Activated CD4-positive, CD25-positive, alpha-beta regulatory T cell treated with anti-CD3 and anti-CD28 coated beads, Interleukin-2, amount 50 U/mL, for 72 hours (primary cell): ENCODE data around the gene GAS5.
"Not testable (repeated sequence)": the region's sequence is repeated elsewhere in the genome, so short reads cannot be mapped to it uniquely, and the experiment has no call there.

Experiments used
- DNase-seq: peaks from one replicate; pipeline ENCODE4 v3.0.0; 2021

The GAS5 gene

DNA sequence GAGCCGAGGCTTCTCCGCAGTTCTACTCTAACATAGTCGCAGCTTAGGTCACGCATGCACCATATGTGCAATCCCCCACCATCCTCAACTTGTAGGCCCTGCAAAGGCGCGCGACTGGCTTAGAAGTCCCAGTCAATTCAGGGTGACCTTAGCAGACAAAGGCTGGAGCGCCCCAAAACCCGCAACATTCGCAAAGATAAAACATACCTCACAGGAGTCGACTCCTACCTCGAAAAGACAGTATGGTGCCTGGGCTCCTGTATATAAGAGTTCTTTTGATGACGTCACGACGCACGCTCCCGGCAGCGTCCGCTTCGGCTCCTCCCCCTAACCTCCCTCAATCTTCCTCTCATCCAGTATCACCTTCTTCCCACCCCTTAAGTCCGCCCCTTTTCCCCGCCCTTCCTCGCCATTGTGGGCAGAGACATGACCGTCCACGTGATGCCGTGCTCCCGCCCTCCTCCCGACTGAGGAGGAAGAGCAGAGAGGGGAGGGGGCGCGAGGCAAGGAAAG, at the start of gene GAS5:
TSS of gene GAS5 (minus strand) at position 237 of the 513 bp plus-strand sequence.
- peak; percentile 97 for DNase-seq

DNA sequence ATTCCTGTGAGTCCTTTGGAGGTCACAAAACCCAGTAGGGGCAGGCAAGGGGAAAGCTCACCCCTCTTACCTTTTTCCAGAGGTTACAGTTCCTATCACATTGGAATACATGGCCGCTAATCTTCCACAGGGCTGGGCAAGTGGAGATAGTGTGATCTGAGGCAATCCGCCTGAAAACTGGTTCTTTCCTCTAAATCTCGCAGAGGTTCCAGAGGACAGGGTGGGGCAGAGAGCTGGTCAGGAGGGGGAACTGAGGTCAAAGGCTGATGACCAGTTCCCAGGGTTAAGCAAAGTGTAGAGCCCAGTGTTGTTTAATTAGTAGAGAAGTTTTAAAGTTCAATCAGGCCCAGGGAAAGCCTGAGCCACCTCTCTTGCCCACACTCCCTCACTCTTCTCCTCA, 49.4 kb upstream of the GAS5 start, which contains the start of gene SERPINC1:
TSS of gene SERPINC1 (minus strand) at position 179 of the 400 bp plus-strand sequence. CDS start at position 111, 68 bp downstream.
- no peak for DNase-seq

DNA sequence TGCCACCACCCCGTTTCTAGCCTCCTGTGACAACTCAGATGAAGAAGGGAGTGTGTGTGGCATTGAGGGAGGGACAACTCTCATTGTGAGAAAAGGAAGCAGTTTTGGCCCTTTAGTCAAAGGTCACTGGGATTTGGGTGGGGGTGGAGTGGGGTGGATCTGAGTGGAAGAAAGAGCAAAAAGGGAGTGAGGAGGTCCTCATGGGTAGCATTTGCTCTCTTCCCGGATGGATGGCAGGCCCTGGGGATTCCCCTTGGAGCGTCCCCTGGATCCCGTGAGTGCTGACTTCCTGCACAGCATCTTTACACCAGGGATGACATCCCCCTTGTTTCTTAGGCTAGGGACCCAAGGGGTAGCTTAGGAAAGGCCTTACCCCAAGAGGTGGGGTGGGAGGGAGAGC, 48.9 kb upstream of the GAS5 start:
- no peak for DNase-seq

DNA sequence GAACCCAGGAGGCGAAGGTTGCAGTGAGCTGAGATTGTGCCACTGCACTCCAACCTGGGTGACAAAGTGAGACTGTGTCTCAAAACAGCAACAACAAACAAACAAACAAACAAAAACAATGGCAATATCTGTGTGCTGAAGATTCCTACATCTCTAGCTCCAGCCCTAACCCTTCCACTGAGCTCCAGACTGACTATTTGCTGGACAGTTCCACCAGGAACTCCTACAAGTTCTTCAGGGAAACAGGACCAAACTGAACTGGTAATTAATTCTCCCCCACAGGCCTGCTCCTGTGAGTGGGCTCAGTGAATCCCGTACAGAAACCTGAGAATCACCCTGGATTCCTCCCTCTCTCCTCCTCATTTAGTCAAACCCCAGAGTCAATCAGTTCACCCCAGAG, 47.8 kb upstream of the GAS5 start:
- DNase-seq, result no peak

DNA sequence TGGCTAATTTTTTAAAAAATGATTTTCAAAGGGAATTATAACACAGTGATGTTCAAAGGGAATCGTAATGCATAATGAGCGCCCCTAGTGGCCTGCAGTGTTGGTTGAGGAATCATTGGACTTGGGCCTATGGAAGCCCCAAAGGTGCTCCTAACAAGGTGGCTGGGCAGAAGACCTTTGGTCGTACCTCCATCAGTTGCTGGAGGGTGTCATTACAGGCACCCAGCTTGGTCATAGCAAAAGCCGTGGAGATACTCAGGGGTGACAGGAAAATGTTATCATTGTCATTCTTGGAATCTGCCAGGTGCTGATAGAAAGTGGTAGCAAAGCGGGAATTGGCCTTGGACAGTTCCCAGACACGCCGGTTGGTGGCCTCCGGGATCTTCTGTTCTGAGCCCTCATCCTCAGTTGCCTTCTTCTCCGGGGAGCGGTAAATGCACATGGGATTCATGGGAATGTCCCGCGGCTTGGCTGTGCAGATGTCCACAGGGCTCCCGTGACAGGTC, 46.6 kb upstream of the GAS5 start:
- no peak for DNase-seq

DNA sequence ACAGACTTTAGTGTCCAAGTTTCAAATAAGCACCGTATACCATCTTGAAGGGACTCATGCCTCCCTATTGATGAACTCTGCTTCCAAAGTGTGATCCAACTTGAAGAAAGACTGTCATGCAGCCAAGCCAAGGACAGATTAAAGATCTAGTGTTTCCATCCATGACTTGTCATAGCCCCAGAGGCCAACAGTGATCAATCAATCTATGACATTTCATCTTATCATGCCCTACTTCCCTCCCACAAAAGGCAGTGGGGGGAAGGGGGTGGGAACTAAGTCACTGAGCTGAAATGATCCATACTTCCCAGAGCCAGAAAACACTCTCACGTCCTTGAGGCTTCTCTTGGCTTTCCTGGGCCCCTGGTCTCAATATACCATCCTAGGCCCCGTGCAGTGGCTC, 45.3 kb upstream of the GAS5 start:
- no peak for DNase-seq

DNA sequence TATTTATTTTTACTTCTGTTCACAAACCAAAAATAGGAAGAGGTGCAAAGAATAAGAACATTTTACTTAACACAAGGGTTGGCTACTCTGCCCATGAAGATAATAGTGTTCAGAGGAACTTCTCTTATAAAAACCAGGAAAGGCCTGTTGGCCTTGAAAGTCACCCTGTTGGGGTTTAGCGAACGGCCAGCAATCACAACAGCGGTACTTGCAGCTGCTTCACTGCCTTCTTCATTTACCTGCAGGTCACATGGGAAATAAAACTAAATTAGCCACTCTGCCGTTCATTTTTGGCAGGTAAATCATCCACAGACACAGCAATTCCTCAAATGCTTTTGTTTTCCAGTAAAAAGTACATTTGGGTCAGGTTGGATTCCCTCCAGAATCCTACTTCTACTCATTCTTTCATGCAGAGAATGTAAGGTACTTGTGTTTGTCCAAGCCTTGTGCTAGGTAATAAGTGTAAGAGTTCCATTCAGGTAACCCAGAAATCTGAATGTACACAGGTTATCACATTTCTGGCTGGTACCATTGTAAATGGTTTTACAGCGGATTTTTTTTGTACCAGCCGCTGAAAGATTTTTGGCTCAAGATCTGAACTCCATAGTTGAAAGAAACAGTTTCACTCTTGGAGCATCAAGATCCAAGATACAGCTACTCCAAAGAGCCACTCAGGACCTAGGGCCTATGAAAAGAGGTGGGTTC, 36.2 kb upstream of the GAS5 start:
- no peak for DNase-seq

DNA sequence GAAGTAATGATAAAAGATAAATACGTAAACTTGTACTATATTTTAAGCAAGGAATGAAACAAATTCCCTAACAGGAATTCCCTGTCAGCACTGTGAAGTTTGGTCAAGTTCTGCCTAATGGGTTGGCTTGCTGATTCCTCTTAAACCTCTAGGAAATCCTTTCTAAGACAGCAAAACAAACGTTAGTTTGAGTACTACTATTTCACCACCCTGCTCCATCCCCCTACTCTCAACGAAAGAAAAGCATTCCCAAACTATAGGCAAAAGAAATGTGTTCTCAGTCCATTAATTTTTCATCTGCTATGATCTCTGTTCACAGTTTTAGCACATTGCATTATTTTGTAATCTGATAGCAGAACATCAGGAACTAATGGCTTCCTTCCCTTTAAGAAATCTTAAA, 33.2 kb upstream of the GAS5 start:
- DNase-seq, result no peak

DNA sequence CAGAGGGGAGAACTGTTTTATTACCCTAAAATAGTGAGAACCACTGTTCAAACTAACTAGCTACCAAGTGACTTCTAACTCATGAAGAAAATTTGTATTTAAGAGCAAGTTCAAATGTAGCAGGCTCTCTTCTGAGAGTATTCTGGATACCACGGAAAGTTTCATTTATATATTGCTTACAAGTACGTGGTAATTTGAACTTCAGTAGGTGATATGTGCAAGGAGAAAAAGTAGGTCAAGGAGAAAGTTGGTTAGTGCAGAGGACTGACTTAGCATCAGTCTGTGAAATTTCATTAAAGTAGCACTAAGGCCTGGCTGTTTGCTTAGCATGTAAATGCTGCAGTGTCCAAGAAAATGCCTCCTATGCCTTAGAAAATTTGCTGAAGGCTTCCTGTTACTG, 32.6 kb upstream of the GAS5 start:
- DNase-seq, result no peak

DNA sequence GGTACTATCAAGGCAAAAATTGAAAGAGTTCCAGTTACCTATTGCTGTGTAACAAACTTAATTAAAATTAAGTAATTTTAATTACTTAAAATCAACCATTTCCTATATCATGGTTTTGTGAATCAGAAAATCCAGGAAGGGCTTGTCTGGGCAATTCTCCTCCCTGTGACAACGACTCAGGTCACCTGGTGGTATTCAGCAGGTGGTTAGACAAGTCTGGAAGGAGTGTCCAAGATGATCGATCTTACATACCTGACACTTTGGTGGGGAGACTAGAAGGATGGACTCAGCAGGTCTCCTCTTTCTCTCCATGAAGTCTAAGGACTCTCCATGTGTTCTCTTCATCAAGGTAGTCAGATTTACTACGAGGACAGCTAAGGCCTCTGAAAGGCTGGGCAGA, 26.4 kb upstream of the GAS5 start:
- DNase-seq, result no peak

DNA sequence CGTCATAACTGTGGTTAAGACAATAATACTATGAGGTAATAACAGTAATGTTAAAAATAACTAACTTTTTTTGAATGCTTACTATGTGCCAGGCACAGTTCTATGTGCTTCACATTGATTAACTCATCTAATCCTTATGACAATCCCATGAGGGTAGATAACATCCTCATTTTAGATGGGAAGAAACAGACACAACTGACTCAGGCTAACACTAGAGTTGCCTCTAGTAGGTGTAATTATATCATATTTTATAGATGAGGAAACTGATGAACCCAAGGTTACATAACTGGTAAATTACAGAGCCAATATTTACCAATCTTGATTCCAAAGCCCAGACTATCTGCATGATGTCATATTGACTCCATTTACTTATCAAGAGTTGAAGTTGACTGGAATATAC, 25.8 kb upstream of the GAS5 start:
- no peak for DNase-seq

DNA sequence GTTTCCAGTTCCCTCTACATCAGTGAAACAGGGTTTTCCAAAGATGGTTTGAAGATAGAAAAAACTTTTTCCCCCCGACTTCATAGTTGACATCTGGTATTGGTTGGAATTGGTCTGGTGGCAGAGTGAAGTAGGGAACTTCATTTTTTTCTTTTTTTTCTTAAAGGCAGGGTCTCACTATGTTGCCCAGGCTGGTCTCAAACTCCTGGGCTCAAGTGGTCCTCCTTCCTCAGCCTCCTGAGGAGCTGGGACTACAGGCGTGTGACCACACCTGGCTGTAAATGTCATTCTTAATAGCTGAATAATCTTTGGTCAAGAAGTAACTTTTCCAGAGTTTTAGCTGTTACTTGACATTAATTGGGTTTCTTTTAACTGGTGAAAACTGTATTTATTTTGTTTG, 22.1 kb upstream of the GAS5 start:
- no peak for DNase-seq

DNA sequence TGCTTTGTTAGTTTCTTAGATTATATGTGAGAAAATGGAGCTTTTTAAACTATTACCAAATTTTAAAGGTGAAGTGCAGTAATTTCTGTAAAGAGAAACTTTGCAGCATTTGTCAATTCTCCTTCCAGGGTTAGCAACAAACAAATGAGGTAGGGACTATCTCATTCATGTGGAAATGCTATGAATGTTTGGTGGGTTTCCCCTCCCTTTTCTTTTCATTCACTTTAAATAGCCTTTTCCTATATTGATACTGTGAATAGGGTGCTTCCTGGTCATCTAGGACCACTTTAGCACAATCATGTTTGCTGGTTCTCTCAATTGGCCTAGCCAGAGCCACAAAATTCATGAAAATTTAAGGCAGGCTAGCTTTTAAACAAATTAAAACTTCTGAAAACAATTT, 21.0 kb upstream of the GAS5 start:
- DNase-seq, result no peak

DNA sequence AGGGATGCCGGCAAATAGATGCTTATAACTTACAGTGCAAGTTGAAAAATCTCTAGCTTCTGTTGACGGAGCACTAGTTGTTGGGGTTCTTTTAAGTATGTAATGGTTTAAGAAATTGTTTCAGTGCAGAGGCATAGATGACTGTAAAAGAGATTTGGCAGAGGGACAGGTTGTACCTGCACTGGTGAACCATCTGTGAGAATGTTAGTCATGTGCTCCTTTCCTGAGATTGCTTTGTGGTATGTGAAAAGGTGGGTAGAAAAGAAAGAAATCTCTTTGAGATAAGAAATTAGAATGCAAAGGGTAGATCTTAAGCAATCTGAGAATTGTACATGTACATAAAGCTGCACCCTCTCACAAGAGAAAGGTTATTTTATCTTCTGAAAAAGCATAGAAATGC, 19.8 kb upstream of the GAS5 start:
- DNase-seq, result no peak

DNA sequence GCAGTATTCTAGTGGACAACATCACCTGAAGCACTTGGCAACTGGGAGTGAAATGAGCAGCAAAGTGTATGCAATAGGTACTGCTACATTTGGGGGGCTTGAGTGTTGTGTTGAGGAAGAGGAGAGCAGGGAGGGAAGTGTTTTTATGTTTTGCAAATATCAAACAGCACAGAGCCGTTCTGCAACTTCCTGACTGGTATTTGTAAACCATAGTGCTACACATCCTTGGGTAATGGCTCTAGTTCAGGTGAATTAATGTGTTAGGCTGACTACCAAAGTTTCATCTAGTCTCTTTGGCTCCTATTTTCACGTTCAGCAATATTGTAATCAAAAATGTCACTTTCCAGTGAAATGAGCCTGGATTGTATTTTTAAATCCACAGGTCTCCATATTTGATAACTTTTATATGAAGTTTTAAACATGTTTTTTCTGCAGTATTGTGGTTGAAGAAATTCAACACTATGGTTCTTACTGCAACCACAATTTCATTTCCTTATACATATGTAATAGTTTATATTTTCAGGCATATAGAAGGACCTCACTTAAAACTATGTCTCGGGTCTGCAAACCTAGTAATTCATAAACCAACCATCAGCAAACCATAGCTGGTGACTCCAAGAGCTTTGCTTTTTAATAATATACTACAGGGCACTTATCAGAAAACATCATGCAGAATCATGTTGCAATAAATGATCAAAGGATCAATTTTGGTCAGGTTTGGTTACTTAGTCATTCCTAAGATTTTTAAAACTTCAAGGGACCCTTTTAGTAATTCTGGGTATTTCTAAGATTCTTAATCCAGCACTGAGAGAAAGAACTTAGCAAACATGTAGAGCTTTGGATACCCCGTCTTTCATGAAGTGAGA, 19.2 kb upstream of the GAS5 start:
- DNase-seq, result no peak

DNA sequence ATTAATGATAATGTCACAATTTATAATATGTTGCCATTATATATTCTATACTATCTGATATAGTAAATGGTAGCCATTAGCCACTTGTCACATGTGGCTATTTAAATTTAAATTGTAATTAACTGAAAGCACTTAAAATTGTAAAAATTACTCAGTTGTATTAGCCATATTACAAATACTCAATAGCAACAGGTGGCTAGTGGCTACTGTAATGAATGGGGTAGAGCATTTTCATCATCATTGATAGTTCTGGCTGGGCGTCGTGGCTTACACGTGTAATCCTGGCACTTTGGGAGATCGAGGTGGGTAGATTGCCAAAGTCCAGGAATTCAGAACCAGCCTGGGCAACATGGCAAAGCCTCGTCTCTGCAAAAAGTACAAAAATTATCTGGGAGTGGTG, 16.9 kb upstream of the GAS5 start:
- no peak for DNase-seq

DNA sequence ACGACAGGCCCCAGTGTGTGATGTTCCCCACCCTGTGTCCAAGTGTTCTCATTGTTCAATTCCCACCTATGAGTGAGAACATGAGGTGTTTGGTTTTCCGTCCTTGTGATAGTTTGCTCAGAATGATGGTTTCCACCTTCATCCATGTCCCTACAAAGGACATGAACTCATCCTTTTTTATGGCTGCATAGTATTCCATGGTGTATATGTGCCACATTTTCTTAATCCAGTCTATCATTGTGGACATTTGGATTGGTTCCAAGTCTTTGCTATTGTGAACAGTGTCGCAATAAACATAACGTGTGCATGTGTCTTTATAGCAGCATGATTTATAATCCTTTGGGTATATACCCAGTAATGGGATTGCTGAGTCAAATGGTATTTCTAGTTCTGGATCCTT, 13.3 kb upstream of the GAS5 start:
- not testable (repeated sequence) for DNase-seq

DNA sequence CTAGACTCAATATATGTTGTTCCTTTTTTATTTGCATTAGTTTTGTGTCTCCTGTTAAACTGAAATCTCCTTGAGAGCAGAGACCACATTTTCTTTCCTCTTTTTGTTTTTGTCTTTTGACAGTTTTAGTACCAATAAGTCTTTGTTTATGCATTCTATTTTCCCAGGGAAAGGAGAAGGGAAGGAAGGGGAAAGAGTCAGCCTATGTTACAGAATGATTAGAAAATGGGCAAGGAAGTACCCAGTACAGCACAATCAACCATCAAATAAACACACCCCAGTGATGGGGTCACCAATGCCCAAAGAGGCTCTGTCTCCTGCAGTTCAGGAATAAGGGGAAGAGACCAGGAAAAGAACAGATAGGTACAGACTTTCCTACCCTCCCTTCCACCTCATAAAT, 10.5 kb upstream of the GAS5 start:
- no peak for DNase-seq

DNA sequence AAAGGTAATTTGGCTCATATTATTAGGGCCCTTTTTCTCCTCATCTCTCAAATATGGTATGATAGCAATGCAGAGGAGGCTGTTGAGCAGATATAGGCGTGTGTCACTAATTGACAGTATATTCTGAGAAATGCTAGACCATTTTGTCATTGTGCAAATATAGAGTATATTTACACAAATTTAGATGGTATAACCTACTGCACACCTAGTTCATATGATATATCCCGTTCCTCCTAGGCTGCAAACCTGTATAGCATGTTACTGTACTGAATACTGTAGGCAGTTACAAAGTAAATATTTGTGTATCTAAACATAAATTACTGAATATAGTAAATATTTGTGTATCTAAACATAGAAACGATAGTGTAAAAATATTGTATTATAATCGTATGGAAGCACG, 8.9 kb upstream of the GAS5 start:
- DNase-seq, result no peak

DNA sequence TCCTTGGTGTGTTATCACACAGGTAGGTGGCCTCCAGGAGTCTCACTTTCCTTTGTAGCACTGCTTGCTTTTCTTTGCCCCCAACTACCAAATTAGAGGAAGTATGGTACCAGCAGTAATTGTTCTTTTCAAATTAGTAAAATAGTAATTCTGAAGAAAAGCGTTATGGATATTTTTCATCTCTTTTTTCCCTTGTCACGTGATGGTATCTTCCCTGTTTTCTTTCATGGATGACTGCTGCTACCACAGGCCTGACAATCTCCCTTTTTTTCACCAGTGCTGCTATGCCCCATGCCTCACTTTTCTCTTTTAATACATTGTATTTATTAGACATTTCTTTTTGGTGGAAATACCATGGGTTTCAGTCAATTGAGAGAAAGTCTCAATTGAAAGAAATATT, 3.7 kb upstream of the GAS5 start:
- DNase-seq, result no peak

DNA sequence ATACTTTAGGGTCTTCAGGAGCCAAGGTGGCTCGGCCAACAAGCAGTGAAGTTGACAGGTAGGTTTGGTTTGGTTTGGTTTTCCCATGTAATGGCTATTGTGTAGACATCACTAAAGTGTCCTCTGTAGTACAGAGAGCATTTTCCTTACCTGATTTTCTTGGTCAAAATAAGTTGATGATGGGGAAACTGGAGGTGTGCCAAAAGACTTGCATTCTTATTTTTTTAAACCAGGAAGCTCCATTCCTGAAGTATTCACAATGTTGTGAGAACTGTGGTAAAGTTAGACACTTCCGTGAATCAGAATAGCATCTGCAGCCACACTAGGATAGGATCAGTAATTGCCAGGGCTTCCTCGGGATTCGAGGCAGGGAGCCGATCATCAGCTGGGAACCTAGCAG, 3.3 kb upstream of the GAS5 start:
- no peak for DNase-seq

DNA sequence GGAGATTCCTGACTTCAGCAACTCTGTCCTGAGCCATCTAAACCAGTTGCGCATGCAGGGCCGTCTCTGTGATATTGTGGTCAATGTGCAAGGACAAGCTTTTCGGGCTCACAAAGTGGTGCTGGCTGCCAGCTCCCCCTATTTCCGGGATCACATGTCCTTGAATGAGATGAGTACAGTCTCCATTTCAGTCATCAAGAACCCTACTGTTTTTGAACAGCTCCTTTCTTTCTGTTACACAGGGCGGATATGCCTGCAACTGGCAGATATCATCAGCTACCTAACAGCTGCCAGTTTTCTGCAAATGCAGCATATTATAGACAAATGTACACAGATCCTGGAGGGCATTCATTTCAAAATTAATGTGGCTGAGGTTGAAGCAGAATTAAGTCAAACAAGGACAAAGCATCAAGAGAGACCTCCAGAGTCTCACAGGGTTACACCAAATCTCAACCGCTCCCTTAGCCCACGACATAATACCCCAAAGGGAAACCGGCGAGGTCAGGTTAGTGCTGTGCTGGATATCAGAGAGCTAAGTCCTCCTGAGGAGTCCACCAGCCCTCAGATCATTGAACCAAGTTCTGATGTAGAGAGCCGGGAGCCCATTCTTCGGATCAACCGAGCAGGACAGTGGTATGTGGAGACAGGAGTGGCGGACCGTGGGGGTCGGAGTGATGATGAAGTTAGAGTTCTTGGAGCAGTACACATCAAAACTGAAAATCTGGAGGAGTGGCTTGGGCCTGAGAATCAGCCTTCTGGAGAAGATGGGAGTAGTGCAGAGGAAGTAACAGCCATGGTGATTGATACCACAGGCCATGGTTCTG, 2.7 kb upstream of the GAS5 start:
- no peak for DNase-seq

DNA sequence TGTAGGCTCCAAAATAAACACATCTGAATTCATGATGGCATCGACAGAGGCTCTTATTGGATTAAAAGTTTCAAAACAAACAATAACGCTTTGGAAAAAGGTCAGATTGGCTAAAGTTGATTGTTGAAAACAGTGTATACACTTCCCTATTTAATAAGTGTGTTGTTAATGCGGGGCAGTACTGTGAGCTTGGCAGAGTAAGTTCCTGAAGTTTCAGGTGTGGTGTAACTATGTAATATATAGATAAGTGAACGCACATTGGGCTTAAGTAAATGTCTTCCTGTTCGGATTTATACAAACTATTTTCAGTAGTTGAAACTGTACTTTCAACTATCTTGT, 1.2 kb upstream of the GAS5 start:
- DNase-seq, result no peak
